Measurements from ENCODE around the gene TMEM132C. TPM values are rescaled to one million over a fixed set of nuclear protein-coding genes. Genes with fewer than 3 reads are reported as not detected.

TMEM132C gene
- total RNA-seq, 1 donor from 2014 or later = not detected

- DNase-seq (ENCODE audit: extremely low read depth, low read depth, low spot score) = no peak
These were observed 377.8 kb downstream of the TMEM132C start for GRCh38 chr12:128644664-128645296.

- no peak for DNase-seq (ENCODE audit: extremely low read depth, low read depth, low spot score)
These were observed 382.9 kb downstream of the TMEM132C start for GRCh38 chr12:128649902-128650301.

- no peak for DNase-seq (ENCODE audit: extremely low read depth, low read depth, low spot score)
These were observed 385.3 kb downstream of the TMEM132C start for GRCh38 chr12:128652136-128652751.

GRCh38 chr12:128654468-128654867 is 387.5 kb downstream of the TMEM132C start:
- DNase-seq (ENCODE audit: extremely low read depth, low read depth, low spot score) = no peak

GRCh38 chr12:128657378-128657777 is 390.4 kb downstream of the TMEM132C start:
- DNase-seq (ENCODE audit: extremely low read depth, low read depth, low spot score) = no peak

- DNase-seq (ENCODE audit: extremely low read depth, low read depth, low spot score) = no peak
These were observed 393.7 kb downstream of the TMEM132C start for GRCh38 chr12:128660532-128661225.

- DNase-seq (ENCODE audit: extremely low read depth, low read depth, low spot score) = no peak
These were observed 394.2 kb downstream of the TMEM132C start for GRCh38 chr12:128661226-128661569.

- DNase-seq (ENCODE audit: extremely low read depth, low read depth, low spot score) = no peak
These were observed 395.1 kb downstream of the TMEM132C start for GRCh38 chr12:128662101-128662500.

- DNase-seq (ENCODE audit: extremely low read depth, low read depth, low spot score) = no peak
These were observed 397.5 kb downstream of the TMEM132C start for GRCh38 chr12:128664501-128664900.

GRCh38 chr12:128667193-128667592 is 400.2 kb downstream of the TMEM132C start:
- DNase-seq (ENCODE audit: extremely low read depth, low read depth, low spot score) = no peak

- no peak for DNase-seq (ENCODE audit: extremely low read depth, low read depth, low spot score)
These were observed 404.6 kb downstream of the TMEM132C start for GRCh38 chr12:128671528-128672042.

GRCh38 chr12:128672428-128672827 is 405.5 kb downstream of the TMEM132C start:
- DNase-seq (ENCODE audit: extremely low read depth, low read depth, low spot score) = no peak

- no peak for DNase-seq (ENCODE audit: extremely low read depth, low read depth, low spot score)
These were observed 405.9 kb downstream of the TMEM132C start for GRCh38 chr12:128672893-128673292.

- DNase-seq (ENCODE audit: extremely low read depth, low read depth, low spot score) = no peak
These were observed 408.6 kb downstream of the TMEM132C start for GRCh38 chr12:128675576-128675975.

GRCh38 chr12:128680555-128680954 is 413.6 kb downstream of the TMEM132C start:
- DNase-seq (ENCODE audit: extremely low read depth, low read depth, low spot score) = no peak

GRCh38 chr12:128682548-128683275 is 415.7 kb downstream of the TMEM132C start:
- no peak for DNase-seq (ENCODE audit: extremely low read depth, low read depth, low spot score)

GRCh38 chr12:128684352-128684751 is 417.4 kb downstream of the TMEM132C start:
- DNase-seq (ENCODE audit: extremely low read depth, low read depth, low spot score) = no peak

GRCh38 chr12:128685903-128686475 is 419.0 kb downstream of the TMEM132C start:
- DNase-seq (ENCODE audit: extremely low read depth, low read depth, low spot score) = no peak

- DNase-seq (ENCODE audit: extremely low read depth, low read depth, low spot score) = no peak
These were observed 420.9 kb downstream of the TMEM132C start for GRCh38 chr12:128687851-128688250.

GRCh38 chr12:128690641-128691040 is 423.7 kb downstream of the TMEM132C start:
- no peak for DNase-seq (ENCODE audit: extremely low read depth, low read depth, low spot score)

GRCh38 chr12:128693115-128693514 is 426.1 kb downstream of the TMEM132C start:
- DNase-seq (ENCODE audit: extremely low read depth, low read depth, low spot score) = no peak
